ENCODE measurements around the gene MAP3K3.

Gene MAP3K3

GRCh38 chr17:63621684-63622573, at the start of gene MAP3K3:
TSS of gene MAP3K3 (plus strand) at chr17:63622417. CDS start at chr17:63622760, 343 bp downstream.
- peak; percentile 98 for FAIRE-seq

GRCh38 chr17:63573634-63574033, 48.6 kb upstream of the MAP3K3 start:
- DNase-seq (ENCODE audit: insufficient read length, low spot score): no peak
- FAIRE-seq: no peak

More at GRCh38 chr17:63621684-63622573, at the start of gene MAP3K3:
- peak; percentile 100 for DNase-seq (ENCODE audit: insufficient read length, low spot score)

DNA sequence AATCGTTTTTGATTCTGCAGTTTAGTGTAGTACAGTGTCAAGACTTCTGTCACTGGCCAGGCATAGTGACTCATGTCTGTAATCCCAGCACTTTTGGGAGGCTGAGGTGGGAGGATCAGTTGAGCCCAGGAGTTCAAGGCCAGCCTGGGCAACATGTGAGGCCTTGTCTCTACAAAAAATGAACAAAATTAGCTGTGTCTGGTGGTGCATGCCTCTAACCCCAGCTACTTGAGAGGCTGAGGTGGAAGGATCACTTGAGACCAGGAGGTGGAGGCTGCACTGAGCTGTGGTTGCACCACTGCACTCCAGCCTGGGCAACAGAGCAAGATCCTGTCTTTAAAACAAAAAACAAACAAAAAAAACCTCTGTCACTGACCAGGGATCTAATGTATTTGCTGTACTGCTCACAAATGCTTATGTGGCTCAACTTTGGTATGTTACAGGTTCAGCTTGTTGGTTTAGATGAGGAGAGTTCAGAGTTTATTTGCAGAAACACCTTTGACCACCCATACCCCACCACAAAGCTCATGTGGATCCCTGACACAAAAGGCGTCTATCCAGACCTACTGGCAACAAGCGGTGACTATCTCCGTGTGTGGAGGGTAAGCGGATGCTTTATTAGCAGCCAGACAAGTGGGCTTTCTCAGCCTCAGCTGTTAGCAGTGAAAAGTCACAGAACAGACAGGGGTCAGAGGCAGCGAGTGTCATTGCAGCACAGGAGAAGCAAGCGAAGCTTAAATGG, 44.0 kb upstream of the MAP3K3 start:
- DNase-seq (ENCODE audit: insufficient read length, low spot score) (no peak), FAIRE-seq (no peak)

DNA sequence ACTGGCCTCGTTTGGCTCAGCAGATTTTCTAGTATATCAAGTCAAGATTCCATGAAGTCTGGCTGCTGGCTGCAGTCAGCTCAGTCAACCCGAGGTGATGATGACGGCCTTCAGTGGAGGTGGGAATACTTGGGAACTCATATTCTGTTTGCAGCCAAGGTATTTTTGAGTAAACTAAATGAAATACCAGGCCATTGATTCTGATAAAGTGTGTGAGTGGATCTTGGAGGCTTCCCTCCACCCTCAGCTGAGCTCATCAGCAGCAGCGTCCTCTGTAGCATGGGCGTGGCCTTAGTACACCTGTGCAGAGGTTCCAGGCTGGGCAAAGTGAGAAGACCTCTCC, 43.5 kb upstream of the MAP3K3 start:
- DNase-seq (ENCODE audit: insufficient read length, low spot score) (no peak), FAIRE-seq (no peak)

DNA sequence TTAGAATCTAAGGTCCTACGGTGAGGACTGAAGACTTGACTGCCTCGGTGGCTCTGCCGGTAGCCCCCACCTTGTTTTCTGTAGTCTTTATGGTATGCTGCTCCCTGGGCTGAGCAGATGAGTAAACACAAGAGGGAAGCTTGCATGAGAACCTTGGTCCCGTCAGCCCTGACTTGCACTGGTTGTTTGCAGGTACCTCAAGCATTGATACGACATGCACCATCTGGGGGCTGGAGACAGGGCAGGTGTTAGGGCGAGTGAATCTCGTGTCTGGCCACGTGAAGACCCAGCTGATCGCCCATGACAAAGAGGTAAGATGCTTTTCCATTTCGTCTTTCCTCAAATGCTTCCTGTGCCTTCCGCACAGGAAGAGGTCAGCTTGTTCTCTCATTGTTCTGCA, 42.6 kb upstream of the MAP3K3 start:
- FAIRE-seq: no peak

GRCh38 chr17:63587770-63588169, 34.4 kb upstream of the MAP3K3 start:
- FAIRE-seq (no peak), DNase-seq (ENCODE audit: insufficient read length, low spot score) (no peak)

More for the DNA sequence above, 42.6 kb upstream of the MAP3K3 start:
- DNase-seq (ENCODE audit: insufficient read length, low spot score): no peak

DNA sequence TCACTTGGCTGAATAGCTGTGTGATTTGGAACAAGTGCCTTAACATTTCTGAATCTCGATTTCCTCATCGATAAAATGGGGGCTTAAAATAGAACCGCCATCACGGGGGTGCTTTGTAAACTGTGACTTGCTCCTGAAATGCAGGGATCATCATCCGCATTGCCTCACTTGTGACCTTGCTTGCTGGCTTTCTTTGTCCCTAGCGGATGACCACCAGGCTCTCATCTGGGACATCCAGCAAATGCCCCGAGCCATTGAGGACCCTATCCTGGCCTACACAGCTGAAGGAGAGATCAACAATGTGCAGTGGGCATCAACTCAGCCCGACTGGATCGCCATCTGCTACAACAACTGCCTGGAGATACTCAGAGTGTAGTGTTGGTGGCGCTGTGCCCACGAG, 33.4 kb upstream of the MAP3K3 start:
- no peak for FAIRE-seq

GRCh38 chr17:63589646-63590045, 32.6 kb upstream of the MAP3K3 start:
- no peak for DNase-seq (ENCODE audit: insufficient read length, low spot score)
- FAIRE-seq: no peak

More for the DNA sequence above, 33.4 kb upstream of the MAP3K3 start:
- DNase-seq (ENCODE audit: insufficient read length, low spot score): no peak

DNA sequence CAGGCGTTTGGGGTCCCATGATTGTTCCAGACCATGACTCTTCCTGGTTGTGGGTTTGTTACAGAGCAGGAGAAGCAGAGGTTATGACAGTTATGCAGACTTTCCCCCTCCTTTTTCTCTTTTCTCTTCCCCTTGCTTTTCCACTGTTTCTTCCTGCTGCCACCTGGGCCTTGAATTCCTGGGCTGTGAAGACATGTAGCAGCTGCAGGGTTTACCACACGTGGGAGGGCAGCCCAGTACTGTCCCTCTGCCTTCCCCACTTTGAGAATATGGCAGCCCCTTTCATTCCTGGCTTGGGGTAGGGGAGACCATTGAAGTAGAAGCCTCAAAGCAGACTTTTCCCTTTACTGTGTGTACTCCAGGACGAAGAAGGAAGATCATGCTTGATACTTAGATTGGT, 29.4 kb upstream of the MAP3K3 start:
- no peak for FAIRE-seq
- no peak for DNase-seq (ENCODE audit: insufficient read length, low spot score)

DNA sequence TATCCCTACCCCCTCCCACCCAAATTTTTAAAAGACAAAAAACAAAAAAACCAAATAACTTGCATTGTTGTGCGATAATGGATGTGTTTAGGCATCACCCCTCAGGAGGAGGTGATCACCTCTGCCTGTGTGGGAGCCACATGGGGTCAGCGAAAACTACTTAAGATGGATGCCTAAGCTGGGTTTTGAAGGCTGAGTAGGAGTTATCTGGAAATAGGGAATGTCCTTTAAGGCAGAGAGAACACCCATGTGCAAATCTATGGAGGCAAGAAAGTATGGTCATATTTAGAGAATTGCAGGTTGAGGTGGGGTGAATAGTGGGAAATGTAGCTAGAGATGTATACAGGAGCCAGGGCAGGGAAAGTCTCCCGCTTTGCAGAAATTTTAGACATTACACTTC, 27.1 kb upstream of the MAP3K3 start:
- FAIRE-seq (no peak), DNase-seq (ENCODE audit: insufficient read length, low spot score) (no peak)

GRCh38 chr17:63596856-63597586, 25.2 kb upstream of the MAP3K3 start:
- FAIRE-seq: no peak
- DNase-seq (ENCODE audit: insufficient read length, low spot score): no peak

GRCh38 chr17:63598281-63598680, 23.9 kb upstream of the MAP3K3 start:
- FAIRE-seq (no peak), DNase-seq (ENCODE audit: insufficient read length, low spot score) (no peak)

DNA sequence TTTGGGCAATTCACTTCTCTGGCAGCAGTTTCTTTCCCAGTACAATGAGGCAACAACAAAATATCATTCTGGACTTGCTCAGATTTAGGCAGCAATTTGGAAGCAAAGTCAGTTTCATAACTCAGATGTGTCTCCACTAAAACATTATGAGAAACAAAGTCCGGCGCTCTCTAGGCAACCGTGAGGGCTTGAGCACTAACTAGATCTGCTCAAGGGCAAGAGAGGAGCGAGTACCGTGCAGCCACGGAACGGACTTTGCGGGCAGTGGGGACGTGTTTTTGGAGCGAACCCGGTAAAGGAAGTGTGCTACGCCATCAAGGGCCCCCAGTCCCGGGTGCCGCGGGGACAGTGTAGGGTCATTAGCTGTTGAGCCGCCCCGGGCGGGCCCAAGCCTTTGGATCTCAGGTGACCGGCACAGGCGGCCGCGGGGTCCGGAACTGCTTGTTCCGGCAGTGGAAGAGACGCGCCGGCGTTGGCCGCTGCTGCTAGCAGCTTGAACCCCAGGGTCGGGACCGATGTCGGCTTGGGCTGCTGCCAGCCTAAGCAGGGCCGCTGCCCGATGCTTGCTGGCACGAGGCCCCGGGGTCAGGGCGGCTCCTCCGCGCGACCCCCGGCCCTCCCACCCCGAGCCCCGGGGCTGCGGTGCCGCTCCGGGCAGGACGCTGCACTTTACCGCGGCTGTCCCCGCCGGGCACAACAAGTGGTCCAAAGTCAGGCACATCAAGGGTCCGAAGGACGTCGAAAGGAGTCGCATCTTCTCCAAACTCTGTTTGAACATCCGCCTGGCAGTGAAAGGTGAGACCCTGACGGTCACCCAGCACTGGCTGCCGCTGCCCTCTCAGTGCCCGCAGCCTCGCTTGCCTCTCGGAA, 21.4 kb upstream of the MAP3K3 start, which contains the start of gene TACO1:
TSS of gene TACO1 (plus strand) at position 327 of the 870 bp plus-strand sequence. CDS start at position 516, 189 bp downstream.
- DNase-seq (ENCODE audit: insufficient read length, low spot score) (peak; percentile 93), FAIRE-seq (peak; percentile 93)

- DNase-seq (ENCODE audit: insufficient read length, low spot score) (no peak), FAIRE-seq (no peak)
Measured at GRCh38 chr17:63601439-63602371, 20.5 kb upstream of the MAP3K3 start.

GRCh38 chr17:63609816-63610573, 12.2 kb upstream of the MAP3K3 start:
- DNase-seq (ENCODE audit: insufficient read length, low spot score): no peak
- peak; percentile 23 for FAIRE-seq

DNA sequence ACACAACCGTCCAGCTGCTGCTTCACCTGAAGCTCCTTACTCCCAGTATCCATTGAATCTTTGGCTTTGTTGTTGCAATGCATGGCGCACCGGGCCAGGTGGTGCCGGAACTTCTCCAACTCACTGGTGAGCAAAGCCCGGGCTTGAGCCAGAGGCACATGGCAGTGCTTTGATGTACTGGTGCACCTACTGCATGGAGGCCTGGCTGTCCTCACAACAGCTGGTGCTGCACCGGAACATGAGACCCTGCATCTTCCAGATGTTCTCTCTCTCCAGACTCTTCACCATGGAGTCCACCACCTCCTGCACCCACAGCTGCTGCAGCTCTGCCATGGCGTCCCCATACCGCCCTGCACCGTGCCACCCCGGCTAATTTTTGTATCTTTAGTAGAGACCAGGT, 11.4 kb upstream of the MAP3K3 start:
- FAIRE-seq (no peak), DNase-seq (ENCODE audit: insufficient read length, low spot score) (no peak)

DNA sequence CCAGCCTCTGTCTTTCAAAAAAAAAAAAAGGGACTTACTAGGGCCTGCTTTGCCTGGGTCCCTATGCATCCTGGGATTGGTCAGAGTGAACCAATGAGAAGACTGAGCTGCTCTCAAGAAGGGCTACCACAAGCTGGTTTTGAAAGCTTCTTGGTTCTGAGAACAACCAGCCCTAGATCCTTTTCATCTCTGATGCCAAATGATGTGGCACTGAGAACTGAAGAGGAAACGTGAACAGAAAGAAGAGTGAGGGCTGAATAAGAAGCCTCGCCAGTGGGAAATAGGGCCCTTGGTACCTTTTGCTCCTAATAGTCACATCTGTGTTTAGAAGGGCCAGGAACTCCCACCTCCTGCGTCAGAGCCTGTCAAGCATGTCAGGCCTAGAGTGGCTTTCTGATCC, 10.9 kb upstream of the MAP3K3 start:
- no peak for FAIRE-seq
- no peak for DNase-seq (ENCODE audit: insufficient read length, low spot score)

DNA sequence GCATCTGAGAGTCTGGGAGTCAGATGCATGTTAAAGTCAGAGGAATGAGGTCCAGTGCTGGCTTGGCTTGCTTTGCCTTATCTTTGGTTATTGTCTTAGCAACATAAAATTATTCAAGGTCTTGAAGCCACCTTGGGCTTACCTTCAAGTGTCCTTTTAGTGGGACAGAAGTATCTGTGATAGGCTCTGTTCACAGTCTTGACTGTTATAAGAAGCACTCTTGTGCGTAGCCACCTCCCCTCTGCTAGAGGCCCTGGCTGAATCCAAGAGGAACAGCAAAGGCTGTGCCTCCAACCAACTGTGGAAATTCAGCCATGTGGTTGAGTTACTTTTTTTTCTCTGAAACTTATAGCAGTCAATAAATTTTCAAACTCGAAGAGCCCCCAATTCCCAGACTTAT, 8.6 kb upstream of the MAP3K3 start:
- FAIRE-seq: no peak

More for the DNA sequence above, 8.6 kb upstream of the MAP3K3 start:
- DNase-seq (ENCODE audit: insufficient read length, low spot score): no peak
